Measurements from ENCODE around the gene PNPT1. TPM values are rescaled to one million over a fixed set of nuclear protein-coding genes. Genes with fewer than 3 reads are reported as not detected.

The PNPT1 gene
- total RNA-seq, 1 donor from 2014 or later, result 27.5 TPM

- TF ChIP-seq CTCF (IDR thresholded peaks at IDR 0.05; ENCODE audit: unreplicated experiment), result no peak
- Mint-ChIP-seq H3K36me3 (ENCODE audit: insufficient read depth) (no peaks in the 10 kb centered on the region), H3K27me3 (no peaks in the 10 kb centered on the region)
These were observed 39.2 kb upstream of the PNPT1 start for GRCh38 chr2:55732854-55733253.

GRCh38 chr2:55729136-55729685, 35.6 kb upstream of the PNPT1 start:
- H3K27me3 Mint-ChIP-seq, result no peaks in the 10 kb centered on the region
- H3K9me3 Mint-ChIP-seq (ENCODE audit: low read depth), result no peaks in the 10 kb centered on the region
- TF ChIP-seq CTCF (IDR thresholded peaks at IDR 0.05; ENCODE audit: unreplicated experiment), result no peak
- H3K27ac Mint-ChIP-seq, result no peak overlapping the region
- no peaks in the 10 kb centered on the region for H3K4me1 Mint-ChIP-seq (ENCODE audit: low read depth)
- no peak for DNase-seq (ENCODE audit: low spot score, unreplicated experiment)
- H3K36me3 Mint-ChIP-seq (ENCODE audit: insufficient read depth), result no peaks in the 10 kb centered on the region
- H3K4me3 Mint-ChIP-seq (ENCODE audit: low read depth), result no peak overlapping the region

More at GRCh38 chr2:55732854-55733253, 39.2 kb upstream of the PNPT1 start:
- DNase-seq (ENCODE audit: low spot score, unreplicated experiment), result no peak
- Mint-ChIP-seq H3K4me1 (ENCODE audit: low read depth) (no peaks in the 10 kb centered on the region), H3K4me3 (ENCODE audit: low read depth) (no peak overlapping the region), H3K27ac (no peak overlapping the region), H3K9me3 (ENCODE audit: low read depth) (no peaks in the 10 kb centered on the region)

GRCh38 chr2:55721596-55722215, 28.1 kb upstream of the PNPT1 start:
- H3K4me3 Mint-ChIP-seq (ENCODE audit: low read depth), result no peak overlapping the region
- no peaks in the 10 kb centered on the region for H3K9me3 Mint-ChIP-seq (ENCODE audit: low read depth)
- no peaks in the 10 kb centered on the region for H3K36me3 Mint-ChIP-seq (ENCODE audit: insufficient read depth)
- no peak overlapping the region for H3K27ac Mint-ChIP-seq
- H3K4me1 Mint-ChIP-seq (ENCODE audit: low read depth), result peaks cover 9% of the 10 kb centered on the region
- no peak for DNase-seq (ENCODE audit: low spot score, unreplicated experiment)
- no peak for TF ChIP-seq CTCF (IDR thresholded peaks at IDR 0.05; ENCODE audit: unreplicated experiment)
- no peaks in the 10 kb centered on the region for H3K27me3 Mint-ChIP-seq

GRCh38 chr2:55720417-55720816, 26.8 kb upstream of the PNPT1 start:
- H3K4me3 Mint-ChIP-seq (ENCODE audit: low read depth), result no peak overlapping the region
- no peak overlapping the region for H3K27ac Mint-ChIP-seq
- DNase-seq (ENCODE audit: low spot score, unreplicated experiment), result no peak
- no peaks in the 10 kb centered on the region for H3K27me3 Mint-ChIP-seq
- H3K9me3 Mint-ChIP-seq (ENCODE audit: low read depth), result no peaks in the 10 kb centered on the region
- peaks cover 9% of the 10 kb centered on the region for H3K4me1 Mint-ChIP-seq (ENCODE audit: low read depth)
- H3K36me3 Mint-ChIP-seq (ENCODE audit: insufficient read depth), result no peaks in the 10 kb centered on the region
- no peak for TF ChIP-seq CTCF (IDR thresholded peaks at IDR 0.05; ENCODE audit: unreplicated experiment)

GRCh38 chr2:55719852-55720251, 26.2 kb upstream of the PNPT1 start:
- Mint-ChIP-seq H3K4me1 (ENCODE audit: low read depth) (peaks cover 13% of the 10 kb centered on the region), H3K4me3 (ENCODE audit: low read depth) (no peak overlapping the region), H3K27ac (no peak overlapping the region), H3K36me3 (ENCODE audit: insufficient read depth) (no peaks in the 10 kb centered on the region), H3K9me3 (ENCODE audit: low read depth) (no peaks in the 10 kb centered on the region), H3K27me3 (no peaks in the 10 kb centered on the region)
- TF ChIP-seq CTCF (IDR thresholded peaks at IDR 0.05; ENCODE audit: unreplicated experiment), result no peak
- no peak for DNase-seq (ENCODE audit: low spot score, unreplicated experiment)

Data from progenitor cell of endocrine pancreas (in vitro differentiated cells).